ENCODE data around the gene MIP. TPM values are rescaled to one million over a fixed set of nuclear protein-coding genes. Genes with fewer than 3 reads are reported as not detected.
"Not testable (repeated sequence)": the region's sequence is repeated elsewhere in the genome, so short reads cannot be mapped to it uniquely, and the experiment has no call there.

The MIP gene
- total RNA-seq, 1 donor from 2014 or later = not detected

- no peaks in the 10 kb centered on the region for H3K9me3 Mint-ChIP-seq
- intact Hi-C loops (cut with micrococcal nuclease) = loop anchor here (1.0 to 5.0 kb wide), 6 partner anchors 15 to 347 kb away; partner anchors contain the start of genes ESYT1, PA2G4, PAN2 and SPRYD4
These were observed 4.9 kb downstream of the MIP start for GRCh38 chr12:56449622-56449984.

GRCh38 chr12:56448860-56449621, 5.4 kb downstream of the MIP start, which contains the start of gene TIMELESS:
Gene TIMELESS, minus strand, starts transcription at chr12:56449426. Its CDS starts 15,256 bp downstream, at chr12:56434170.
- peak; percentile 97 for DNase-seq
- Mint-ChIP-seq H3K27ac (peak within 1 kb of the TSS; percentile 90), H3K36me3 (ENCODE audit: low read depth) (peaks cover 17% of the 10 kb centered on the region), H3K4me1 (peaks cover 29% of the 10 kb centered on the region), H3K27me3 (no peaks in the 10 kb centered on the region), H3K4me3 (peak within 1 kb of the TSS; percentile 95), H3K9me3 (no peaks in the 10 kb centered on the region)
- intact Hi-C loops (cut with micrococcal nuclease) = loop anchor here (1.0 to 5.0 kb wide), 6 partner anchors 15 to 347 kb away; partner anchors contain the start of genes ESYT1, PA2G4, PAN2 and SPRYD4

More at GRCh38 chr12:56449622-56449984, 4.9 kb downstream of the MIP start:
- peaks cover 13% of the 10 kb centered on the region for H3K36me3 Mint-ChIP-seq (ENCODE audit: low read depth)
- H3K4me1 Mint-ChIP-seq = peaks cover 26% of the 10 kb centered on the region
- peak overlapping the region; percentile 90 for H3K27ac Mint-ChIP-seq
- peak overlapping the region; percentile 95 for H3K4me3 Mint-ChIP-seq
- DNase-seq = no peak
- H3K27me3 Mint-ChIP-seq = no peaks in the 10 kb centered on the region

DNA sequence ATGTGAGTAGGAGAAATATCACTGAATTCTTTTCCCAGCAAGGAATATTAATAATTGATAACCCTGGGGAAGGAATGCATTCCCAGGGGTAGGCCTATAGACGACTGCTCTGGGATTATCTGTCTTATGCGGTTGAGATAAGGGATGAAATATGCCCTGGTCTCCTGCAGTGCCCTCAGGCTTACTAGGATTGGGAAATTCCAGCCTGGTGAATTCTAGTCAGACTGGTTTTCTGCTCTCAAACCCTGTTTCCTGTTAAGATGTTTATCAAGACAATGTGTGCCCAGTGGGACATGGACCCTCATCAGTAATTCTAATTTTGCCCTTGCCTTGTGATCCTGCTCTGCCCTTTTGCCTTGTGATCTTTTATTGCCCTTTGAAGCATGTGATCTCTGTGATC, 11.2 kb downstream of the MIP start:
- DNase-seq; H3K9me3 Mint-ChIP-seq; H3K27ac Mint-ChIP-seq; H3K4me3 Mint-ChIP-seq; H3K27me3 Mint-ChIP-seq; intact Hi-C loops (cut with micrococcal nuclease): not testable (repeated sequence)
- peaks cover 36% of the 10 kb centered on the region for H3K36me3 Mint-ChIP-seq (ENCODE audit: low read depth)
- H3K4me1 Mint-ChIP-seq = peaks cover 24% of the 10 kb centered on the region

DNA sequence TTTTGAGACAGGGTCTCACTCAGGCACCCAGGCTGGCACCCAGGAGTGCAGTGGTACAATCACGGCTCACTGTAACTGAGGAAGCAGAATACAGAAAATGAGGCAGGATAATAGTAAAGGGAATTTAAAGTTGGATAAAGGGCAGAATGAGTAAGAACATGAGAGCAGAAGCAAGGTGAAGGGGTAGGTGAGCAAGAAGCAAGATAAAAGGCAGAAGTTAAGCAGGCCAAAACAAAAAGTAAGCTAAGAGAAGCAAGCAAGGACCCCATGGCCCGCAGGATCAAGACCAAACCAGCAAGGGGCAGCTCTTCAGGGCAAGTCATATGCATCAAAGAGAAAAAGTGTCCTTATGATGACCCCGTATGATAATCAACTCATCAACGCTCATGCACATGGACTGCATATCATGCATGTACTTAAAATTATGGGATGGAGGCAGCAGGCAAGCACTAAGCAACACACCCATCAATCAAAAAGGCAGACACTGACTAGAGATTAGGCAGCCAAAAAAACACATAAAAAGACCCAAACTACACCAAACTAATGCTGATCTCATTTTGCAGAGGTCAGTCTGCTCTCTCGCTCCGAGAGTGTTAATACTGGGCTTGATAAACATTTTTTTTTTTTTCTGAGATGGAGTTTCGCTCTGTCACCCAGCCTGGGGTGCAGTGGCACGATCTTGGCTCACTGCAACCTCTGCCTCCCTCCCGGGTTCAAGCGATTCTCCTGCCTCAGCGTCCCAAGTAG, 16.9 kb downstream of the MIP start:
- no peak overlapping the region for H3K4me3 Mint-ChIP-seq
- peaks cover 18% of the 10 kb centered on the region for H3K36me3 Mint-ChIP-seq (ENCODE audit: low read depth)
- intact Hi-C loops (cut with micrococcal nuclease) = no loop called here
- H3K27ac Mint-ChIP-seq = no peak overlapping the region
- no peak for DNase-seq
- no peaks in the 10 kb centered on the region for H3K9me3 Mint-ChIP-seq
- H3K4me1 Mint-ChIP-seq = peaks cover 9% of the 10 kb centered on the region
- H3K27me3 Mint-ChIP-seq = no peaks in the 10 kb centered on the region

DNA sequence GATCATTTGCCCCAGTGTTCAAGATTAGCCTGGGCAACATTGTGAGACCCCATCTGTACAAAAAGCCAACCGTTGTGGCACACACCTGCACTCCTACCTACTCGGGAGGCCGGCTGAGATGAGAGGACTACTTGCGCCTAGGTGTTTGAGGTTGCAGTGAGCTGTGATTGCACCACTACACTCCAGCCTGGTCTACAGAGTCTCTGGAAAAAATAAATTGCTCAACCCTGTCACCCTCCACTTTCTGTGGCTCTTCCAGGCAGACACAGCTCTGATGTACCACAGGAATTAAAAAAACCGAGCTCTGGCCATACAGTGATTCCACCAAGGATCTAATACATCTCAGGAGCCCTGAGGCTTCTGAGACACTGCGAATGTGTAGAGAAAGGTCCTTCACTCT, 19.6 kb downstream of the MIP start:
- DNase-seq = no peak
- peaks cover 22% of the 10 kb centered on the region for H3K36me3 Mint-ChIP-seq (ENCODE audit: low read depth)
- H3K9me3 Mint-ChIP-seq = no peaks in the 10 kb centered on the region
- H3K4me1 Mint-ChIP-seq = peaks cover 5% of the 10 kb centered on the region
- no peaks in the 10 kb centered on the region for H3K27me3 Mint-ChIP-seq
- intact Hi-C loops (cut with micrococcal nuclease) = no loop called here
- no peak overlapping the region for H3K4me3 Mint-ChIP-seq
- no peak overlapping the region for H3K27ac Mint-ChIP-seq

GRCh38 chr12:56431850-56432249, 22.6 kb downstream of the MIP start:
- Mint-ChIP-seq H3K4me1 (no peaks in the 10 kb centered on the region), H3K9me3 (no peaks in the 10 kb centered on the region), H3K27me3 (no peaks in the 10 kb centered on the region), H3K36me3 (ENCODE audit: low read depth) (peaks cover 28% of the 10 kb centered on the region), H3K27ac (no peak overlapping the region), H3K4me3 (no peak overlapping the region)
- no peak for DNase-seq
- intact Hi-C loops (cut with micrococcal nuclease) = no loop called here

DNA sequence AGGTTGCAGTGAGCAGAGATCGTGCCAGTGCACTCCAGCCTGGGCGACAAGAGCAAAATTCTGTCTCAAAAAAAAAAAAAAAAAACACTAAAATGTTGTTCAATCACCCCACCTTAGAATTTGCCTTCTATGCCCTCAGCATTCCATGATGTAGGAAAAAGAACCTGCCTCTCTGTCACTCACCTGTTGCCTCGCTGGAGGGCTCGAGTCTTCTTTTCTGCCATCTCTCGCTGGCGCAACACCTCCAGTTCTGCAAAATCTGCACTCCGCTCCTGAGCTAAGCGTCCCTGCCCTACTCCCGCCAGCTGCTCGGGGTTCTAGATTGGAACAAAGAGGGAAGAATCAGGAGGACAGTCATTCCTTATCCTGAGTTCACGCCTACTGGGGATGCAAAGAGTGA, 23.2 kb downstream of the MIP start:
- no peaks in the 10 kb centered on the region for H3K27me3 Mint-ChIP-seq
- peaks cover 28% of the 10 kb centered on the region for H3K36me3 Mint-ChIP-seq (ENCODE audit: low read depth)
- no peak overlapping the region for H3K27ac Mint-ChIP-seq
- no peaks in the 10 kb centered on the region for H3K4me1 Mint-ChIP-seq
- intact Hi-C loops (cut with micrococcal nuclease) = no loop called here
- DNase-seq = no peak
- H3K4me3 Mint-ChIP-seq = no peak overlapping the region
- H3K9me3 Mint-ChIP-seq = no peaks in the 10 kb centered on the region

GRCh38 chr12:56425940-56426438, 28.5 kb downstream of the MIP start:
- no peaks in the 10 kb centered on the region for H3K9me3 Mint-ChIP-seq
- no peak overlapping the region for H3K27ac Mint-ChIP-seq
- H3K4me1 Mint-ChIP-seq = peaks cover 6% of the 10 kb centered on the region
- intact Hi-C loops (cut with micrococcal nuclease) = no loop called here
- H3K36me3 Mint-ChIP-seq (ENCODE audit: low read depth) = peaks cover 43% of the 10 kb centered on the region
- no peak for DNase-seq
- no peak overlapping the region for H3K4me3 Mint-ChIP-seq
- H3K27me3 Mint-ChIP-seq = no peaks in the 10 kb centered on the region

DNA sequence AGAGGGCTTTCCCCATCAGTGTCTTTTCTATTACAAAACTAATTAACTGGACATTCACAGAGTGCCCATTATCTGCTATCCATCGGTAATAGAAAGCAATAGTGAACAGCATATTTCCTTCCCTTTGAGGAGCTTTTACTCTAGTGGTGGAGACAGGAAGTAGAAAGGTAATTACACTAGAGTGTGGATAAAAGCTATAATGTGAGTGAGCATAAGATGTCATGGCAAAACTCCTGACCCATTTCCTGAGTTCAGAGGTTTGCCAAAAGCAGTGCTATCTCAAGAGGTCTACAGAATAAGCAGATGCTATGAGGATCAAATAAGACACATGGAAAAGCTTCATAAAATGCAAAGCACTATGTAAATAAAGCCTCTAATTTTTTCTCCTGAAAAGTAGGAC, 29.3 kb downstream of the MIP start:
- H3K27ac Mint-ChIP-seq = peak overlapping the region; percentile 71
- no peak overlapping the region for H3K4me3 Mint-ChIP-seq
- no peaks in the 10 kb centered on the region for H3K27me3 Mint-ChIP-seq
- no peaks in the 10 kb centered on the region for H3K9me3 Mint-ChIP-seq
- peaks cover 45% of the 10 kb centered on the region for H3K36me3 Mint-ChIP-seq (ENCODE audit: low read depth)
- no peak for DNase-seq
- peaks cover 6% of the 10 kb centered on the region for H3K4me1 Mint-ChIP-seq
- intact Hi-C loops (cut with micrococcal nuclease) = no loop called here

GRCh38 chr12:56420411-56420810, 34.0 kb downstream of the MIP start:
- Mint-ChIP-seq H3K36me3 (ENCODE audit: low read depth) (peaks cover 47% of the 10 kb centered on the region), H3K4me1 (peaks cover 6% of the 10 kb centered on the region), H3K27ac (no peak overlapping the region), H3K9me3 (no peaks in the 10 kb centered on the region), H3K4me3 (no peak overlapping the region), H3K27me3 (no peaks in the 10 kb centered on the region)
- intact Hi-C loops (cut with micrococcal nuclease) = no loop called here
- DNase-seq = no peak

DNA sequence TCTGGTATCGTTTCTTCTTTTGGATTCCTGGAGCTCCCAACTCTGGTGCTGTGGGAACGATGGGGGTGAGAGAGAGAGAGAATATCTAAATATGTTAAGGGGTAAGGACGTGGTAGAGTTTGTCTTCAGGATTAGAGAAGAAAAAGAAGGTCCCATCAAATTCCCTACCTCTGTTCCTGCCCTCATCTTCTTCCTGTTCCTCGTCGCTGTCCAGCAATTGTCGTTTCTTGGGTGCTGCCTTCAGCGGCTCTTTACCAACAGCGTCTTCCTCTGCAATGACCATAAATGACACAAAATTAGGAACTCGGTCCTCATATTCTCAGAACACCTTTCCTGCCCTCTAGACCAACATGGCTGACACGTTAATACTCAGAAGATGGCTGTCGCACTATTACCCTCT, 36.7 kb downstream of the MIP start:
- Mint-ChIP-seq H3K9me3 (no peaks in the 10 kb centered on the region), H3K27ac (no peak overlapping the region)
- no peak for DNase-seq

DNA sequence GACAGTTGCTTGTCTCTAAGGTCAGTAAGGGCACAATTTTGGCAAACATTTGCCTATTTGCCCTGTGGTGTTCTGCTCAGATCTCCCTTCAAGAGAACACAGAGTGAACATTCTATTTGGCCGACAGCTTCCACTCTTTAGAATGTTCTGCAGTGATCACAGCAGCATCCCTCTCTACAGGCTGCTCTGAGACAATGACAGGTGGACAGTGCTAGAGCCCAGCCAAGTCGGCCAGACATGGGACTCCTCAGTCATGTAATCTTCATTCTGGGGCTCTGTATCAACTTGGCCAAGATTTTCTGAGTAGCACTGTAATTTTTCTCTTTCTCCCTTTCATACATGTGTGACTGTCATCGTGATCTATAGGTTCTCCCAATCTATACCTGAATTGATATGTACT, 40.1 kb downstream of the MIP start:
- Mint-ChIP-seq H3K4me3 (no peak overlapping the region), H3K4me1 (no peaks in the 10 kb centered on the region), H3K9me3 (no peaks in the 10 kb centered on the region), H3K36me3 (ENCODE audit: low read depth) (peaks cover 15% of the 10 kb centered on the region), H3K27ac (no peak overlapping the region), H3K27me3 (no peaks in the 10 kb centered on the region)
- intact Hi-C loops (cut with micrococcal nuclease) = no loop called here
- DNase-seq = no peak

More for the DNA sequence above, 36.7 kb downstream of the MIP start:
- Mint-ChIP-seq H3K27me3 (no peaks in the 10 kb centered on the region), H3K4me1 (no peaks in the 10 kb centered on the region), H3K36me3 (ENCODE audit: low read depth) (peaks cover 29% of the 10 kb centered on the region), H3K4me3 (no peak overlapping the region)
- intact Hi-C loops (cut with micrococcal nuclease) = no loop called here

DNA sequence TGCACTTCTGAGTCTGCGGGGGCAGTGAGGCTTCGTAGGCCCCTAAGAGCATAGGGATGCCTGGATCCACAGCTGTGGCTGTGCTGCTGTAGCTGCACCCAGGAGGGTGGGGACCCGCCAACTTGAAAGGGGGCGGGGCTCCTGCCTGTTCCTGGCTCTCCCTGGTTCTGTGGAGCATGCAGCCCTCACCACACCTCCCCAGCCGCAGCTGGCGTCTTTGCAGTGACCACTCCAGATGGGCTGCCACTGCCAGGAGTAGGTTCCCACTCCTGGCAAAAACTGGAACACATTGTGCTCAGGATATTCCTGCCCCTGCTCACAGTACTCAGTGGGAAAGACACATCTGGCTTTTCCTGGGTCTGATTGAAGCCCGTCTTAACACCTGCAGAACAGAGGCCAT, 41.1 kb downstream of the MIP start:
- no peaks in the 10 kb centered on the region for H3K27me3 Mint-ChIP-seq
- no peak overlapping the region for H3K4me3 Mint-ChIP-seq
- no peaks in the 10 kb centered on the region for H3K4me1 Mint-ChIP-seq
- intact Hi-C loops (cut with micrococcal nuclease) = no loop called here
- no peaks in the 10 kb centered on the region for H3K9me3 Mint-ChIP-seq
- H3K27ac Mint-ChIP-seq = no peak overlapping the region
- peaks cover 10% of the 10 kb centered on the region for H3K36me3 Mint-ChIP-seq (ENCODE audit: low read depth)
- no peak for DNase-seq
